Renal cortex interstitium (tissue), 15 donors: ENCODE results near the gene NCAN. TPM values are rescaled to one million over a fixed set of nuclear protein-coding genes. Genes with fewer than 3 reads are reported as not detected.
"Not testable (repeated sequence)": the region's sequence is repeated elsewhere in the genome, so short reads cannot be mapped to it uniquely, and the experiment has no call there.

ENCODE experiments used
- DNase-seq, 11 donors: peaks; one replicate each; pipeline ENCODE4 v3.0.0-alpha.2; 2013; ENCODE audit warnings: low read depth in 9 of 11, low spot score in 4 of 11; ENCODE audit errors: extremely low read depth in 1 of 11
- long read RNA-seq, 16 experiments: transcript quantifications; one replicate each; lab custom pipeline, GENCODE V29; 2026
- polyA plus RNA-seq, 3 donors: library from polyadenylated mRNA; unstranded; fragments of 120-200 nt; gene quantifications; one replicate each; pipeline ENCODE4 v1.2.1, GENCODE V29; 2013; ENCODE audit not compliant: insufficient read length in 3 of 3

Gene NCAN
- polyA plus RNA-seq: under 1 TPM; 0.03 to 0.39 (median 0.09) TPM
- long read RNA-seq, donor 1: 0 reads
- long read RNA-seq, donor 2: 0 reads
- long read RNA-seq, donor 3: 0 reads
- long read RNA-seq, donor 4: 0 reads
- long read RNA-seq, donor 5: 0 reads
- long read RNA-seq, donor 6: 0 reads
- long read RNA-seq, donor 7: 0 reads
- long read RNA-seq, donor 8: 0 reads
- long read RNA-seq, donor 9: 0 reads
- long read RNA-seq, donor 10: 0 reads
- long read RNA-seq, donor 11: 0 reads
- long read RNA-seq, donor 12: 0 reads
- long read RNA-seq, donor 13: 0 reads
- long read RNA-seq, donor 14: 0 reads
- long read RNA-seq, donor 15: 0 reads
- long read RNA-seq, donor 16: 0 reads

GRCh38 chr19:19211499-19212420 is at the start of gene NCAN:
TSS of gene NCAN (plus strand) at chr19:19211958. CDS start at chr19:19216954, 4,996 bp downstream.
- DNase-seq: no peak

GRCh38 chr19:19162495-19162894 is 49.3 kb upstream of the NCAN start:
- no peak for DNase-seq

- no peak for DNase-seq
Observed at GRCh38 chr19:19165396-19165795, 46.4 kb upstream of the NCAN start.

DNA sequence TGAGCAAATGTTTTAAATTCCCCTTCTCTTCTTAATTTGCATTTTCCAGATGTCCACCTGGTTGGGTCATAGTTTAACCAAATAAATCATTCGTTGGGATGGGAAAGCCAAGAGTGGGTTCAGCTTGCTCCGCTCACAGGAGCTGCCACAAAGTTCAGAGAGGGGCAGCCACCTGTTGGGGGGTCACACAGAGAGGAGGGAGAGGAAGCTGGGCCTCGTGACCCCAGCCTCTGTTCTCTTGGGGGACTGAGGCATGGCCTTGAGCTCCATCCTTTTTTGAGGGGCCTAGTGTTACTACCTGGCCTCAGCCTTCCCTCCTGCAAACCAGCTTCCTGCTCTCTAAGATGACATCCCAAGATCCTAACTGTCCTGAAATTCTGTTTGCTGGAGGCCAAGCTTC is 44.1 kb upstream of the NCAN start:
- DNase-seq: no peak

DNA sequence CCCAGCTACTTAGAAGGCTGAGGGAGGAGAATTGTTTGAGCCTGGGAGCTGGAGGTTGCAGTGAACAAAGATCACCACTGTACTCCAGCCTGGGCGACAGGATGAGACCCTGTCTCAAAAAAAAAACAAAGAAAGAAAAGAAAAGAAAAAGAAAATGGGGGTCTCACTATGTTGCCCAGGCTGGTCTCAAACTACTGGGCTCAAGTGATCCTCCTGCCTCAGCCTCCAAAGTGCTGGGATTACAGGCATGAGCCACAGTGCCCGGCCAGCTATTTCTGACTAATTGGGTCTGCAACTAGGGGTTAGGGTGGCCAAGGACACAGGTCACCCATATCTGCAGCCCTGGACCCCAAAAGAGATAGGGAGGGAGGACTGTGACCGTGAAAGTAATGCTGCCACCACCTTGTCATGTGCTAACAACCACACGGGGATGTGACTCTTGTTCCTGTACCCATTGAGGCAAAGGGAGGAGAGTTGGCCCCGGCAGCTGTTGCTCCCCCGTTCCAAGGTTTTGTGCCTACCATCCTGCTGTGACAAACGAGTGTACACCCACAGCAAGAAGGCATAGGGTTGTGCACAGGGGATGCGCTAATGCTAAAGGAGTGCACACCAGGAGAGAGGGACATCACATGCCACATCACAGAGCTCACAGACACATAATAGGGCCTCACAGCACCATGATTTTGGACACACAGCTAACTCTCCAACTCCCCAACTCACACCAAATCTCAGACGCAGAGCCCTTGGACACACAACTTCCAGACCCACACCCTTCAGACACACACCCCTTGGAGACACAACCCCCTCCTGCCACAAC is 42.3 kb upstream of the NCAN start:
- DNase-seq: no peak

GRCh38 chr19:19170053-19170872 is 41.5 kb upstream of the NCAN start, which contains the start of gene MEF2B:
TSS of gene MEF2B (minus strand) at chr19:19170263. CDS start at chr19:19150735, 19,528 bp downstream.
- DNase-seq: peak in 8 of 11 donors; percentile 39 to 70 (median 52)

DNA sequence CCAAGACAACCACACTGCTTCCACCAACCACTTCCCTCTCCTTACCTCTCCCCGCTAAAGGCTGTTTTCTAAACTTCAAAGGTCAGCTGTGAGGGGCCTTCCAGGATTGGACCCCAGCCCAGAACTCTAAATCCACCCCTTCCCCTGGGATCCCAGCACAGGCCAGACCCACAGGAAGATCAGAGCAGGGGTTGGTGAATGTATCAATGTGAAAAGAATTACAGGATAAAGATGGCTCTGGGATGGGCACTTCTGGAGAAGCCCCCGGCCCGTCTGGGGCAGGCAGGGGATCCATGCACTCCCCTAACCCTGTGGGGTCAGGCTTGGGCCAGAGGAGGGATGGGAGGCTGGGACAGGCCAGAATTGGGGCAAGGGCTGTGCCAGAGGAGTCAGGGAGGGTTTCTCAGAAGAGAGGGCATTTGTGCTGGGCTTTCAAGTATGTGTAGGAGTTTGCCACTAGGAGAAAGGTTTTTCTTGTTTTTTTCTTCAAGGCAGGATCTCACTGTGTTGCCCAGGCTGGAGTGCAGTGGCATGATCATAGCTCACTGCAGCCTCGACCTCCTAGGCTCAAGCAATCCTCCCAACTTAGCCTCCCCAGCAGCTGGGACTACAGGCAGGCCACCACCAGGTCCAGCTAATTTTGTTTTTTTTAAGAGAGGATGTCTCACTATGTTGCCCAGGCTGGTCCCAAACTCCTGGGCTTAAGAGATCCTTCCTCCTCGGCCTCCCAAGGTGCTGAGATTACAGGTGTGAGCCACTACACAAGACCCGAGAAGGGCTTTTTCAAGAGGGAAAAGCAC is 40.7 kb upstream of the NCAN start:
- no peak for DNase-seq

DNA sequence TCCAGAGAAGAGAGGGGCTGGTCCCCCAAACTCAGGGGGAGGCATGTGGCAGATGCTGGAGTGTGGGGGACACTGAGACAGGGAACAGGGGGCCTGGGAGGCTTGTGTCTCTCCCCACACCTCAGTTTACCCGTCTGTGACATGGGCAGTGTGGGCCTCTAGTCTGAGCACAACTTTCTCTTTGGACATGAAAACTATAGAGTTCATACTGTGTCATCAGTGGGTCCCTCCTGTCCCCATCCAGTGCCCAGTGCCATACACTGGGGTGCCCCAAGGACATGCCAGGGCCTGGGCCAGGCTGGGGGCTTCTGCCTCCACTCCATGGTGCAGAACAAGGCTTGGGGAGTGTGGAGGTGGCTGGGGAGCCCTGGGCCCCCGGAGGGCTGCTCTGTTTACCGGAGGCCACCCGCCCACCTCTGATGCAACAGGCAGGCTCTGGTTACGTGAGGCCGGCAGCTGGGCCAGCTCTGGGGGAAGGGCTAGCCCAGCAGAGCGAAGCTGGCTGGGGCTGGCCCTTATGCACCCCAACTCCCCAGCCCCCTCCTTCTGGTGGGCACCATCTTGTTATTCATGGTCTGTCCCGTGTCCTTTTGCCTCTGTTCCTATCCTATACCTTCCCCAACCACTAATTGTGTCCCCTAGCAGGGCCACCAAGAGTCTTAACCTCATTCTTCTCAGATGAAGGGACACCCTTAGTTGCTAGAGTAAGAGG is 39.8 kb upstream of the NCAN start:
- DNase-seq: no peak

- not testable (repeated sequence) for DNase-seq
Observed at GRCh38 chr19:19173243-19173642, 38.5 kb upstream of the NCAN start.

- no peak for DNase-seq
Observed at GRCh38 chr19:19176950-19177349, 34.8 kb upstream of the NCAN start.

GRCh38 chr19:19179548-19180441 is 32.0 kb upstream of the NCAN start:
- DNase-seq: no peak

- DNase-seq: no peak
Observed at GRCh38 chr19:19181488-19181998, 30.2 kb upstream of the NCAN start.

GRCh38 chr19:19185853-19186740 is 25.7 kb upstream of the NCAN start:
- DNase-seq: no peak

GRCh38 chr19:19186742-19187141 is 25.0 kb upstream of the NCAN start:
- no peak for DNase-seq

- no peak for DNase-seq
Observed at GRCh38 chr19:19191768-19192077, 20.0 kb upstream of the NCAN start.
